ENCODE measurements around the gene ARL6IP4.

Gene ARL6IP4

DNA sequence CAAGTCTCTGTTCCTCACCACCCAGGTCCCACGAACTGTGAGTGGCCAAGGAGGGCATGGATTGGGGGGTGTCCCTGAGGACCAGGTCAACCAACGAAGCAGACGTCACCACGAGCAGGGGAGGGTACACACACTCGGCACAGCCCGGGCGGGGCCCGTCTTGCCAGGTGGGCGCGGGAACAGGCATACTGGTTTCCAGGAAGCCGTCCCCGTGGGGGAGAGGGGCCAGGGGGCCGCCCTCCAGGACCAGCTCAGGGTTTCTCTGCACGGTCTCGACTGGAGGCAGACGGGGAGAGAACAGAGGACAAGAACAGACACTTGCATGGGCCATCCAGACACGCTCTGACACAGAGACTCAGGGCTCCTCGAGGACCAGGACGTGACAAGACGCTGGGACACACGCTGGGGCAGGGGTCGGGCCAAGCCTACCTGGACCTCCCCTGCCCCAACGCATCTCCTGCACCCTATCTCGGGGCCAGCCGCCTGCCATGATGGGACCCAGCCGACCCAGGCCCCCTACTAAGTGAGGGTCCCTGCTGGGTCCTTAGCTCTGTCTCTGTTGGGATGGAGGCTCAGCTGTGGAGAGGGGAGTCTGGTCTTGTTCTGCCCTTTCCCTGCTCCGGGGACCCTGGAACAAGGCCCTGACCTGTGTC is 11.3 kb downstream of the ARL6IP4 start:
- DNase-seq = no peak

DNA sequence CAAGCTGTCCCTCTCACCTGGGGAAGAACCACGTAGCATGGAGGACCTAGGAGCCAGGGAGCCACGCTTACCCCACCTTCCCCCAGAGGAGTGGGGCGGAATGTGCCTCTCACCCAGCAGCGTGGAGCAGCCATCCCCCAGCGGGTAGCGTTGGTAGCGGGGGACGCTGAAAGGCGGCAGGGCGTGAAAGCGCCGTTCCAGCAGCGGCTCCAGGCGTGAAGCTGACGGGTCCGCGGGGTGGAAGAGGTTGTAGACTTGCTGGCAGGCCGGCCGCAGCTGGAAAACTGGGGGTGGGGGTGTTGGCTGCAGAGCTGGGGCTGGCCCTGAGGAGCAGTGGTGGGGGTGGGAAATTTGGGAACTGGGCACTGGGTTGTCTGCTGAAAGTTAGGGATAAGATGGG is 11.9 kb downstream of the ARL6IP4 start:
- DNase-seq = no peak

DNA sequence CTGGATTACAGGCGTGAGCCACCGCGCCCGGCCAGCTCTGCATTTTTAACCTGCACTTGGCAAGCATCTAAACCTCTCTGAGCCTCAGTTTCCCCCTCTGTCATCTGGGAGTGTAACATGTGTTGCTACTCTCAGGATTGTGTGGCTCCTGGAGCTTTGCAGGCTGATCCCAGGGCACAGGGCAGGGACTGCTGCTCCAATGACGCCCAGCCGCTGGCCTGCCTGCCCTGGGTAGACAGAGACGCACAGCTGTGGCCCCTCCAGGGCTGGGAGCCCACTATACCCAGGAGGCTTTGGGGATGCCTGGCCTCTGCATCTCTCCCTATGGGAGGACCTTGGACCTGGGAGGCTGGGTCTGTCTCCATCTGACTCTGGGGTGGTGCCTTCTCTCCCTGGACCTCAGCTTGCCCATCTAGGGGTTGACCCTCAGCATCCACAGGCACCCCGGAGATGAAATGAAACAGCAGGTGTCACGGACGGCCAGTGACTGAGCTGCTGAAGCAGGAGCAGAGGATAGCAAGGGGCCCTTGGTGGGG is 13.7 kb downstream of the ARL6IP4 start:
- no peak for DNase-seq

DNA sequence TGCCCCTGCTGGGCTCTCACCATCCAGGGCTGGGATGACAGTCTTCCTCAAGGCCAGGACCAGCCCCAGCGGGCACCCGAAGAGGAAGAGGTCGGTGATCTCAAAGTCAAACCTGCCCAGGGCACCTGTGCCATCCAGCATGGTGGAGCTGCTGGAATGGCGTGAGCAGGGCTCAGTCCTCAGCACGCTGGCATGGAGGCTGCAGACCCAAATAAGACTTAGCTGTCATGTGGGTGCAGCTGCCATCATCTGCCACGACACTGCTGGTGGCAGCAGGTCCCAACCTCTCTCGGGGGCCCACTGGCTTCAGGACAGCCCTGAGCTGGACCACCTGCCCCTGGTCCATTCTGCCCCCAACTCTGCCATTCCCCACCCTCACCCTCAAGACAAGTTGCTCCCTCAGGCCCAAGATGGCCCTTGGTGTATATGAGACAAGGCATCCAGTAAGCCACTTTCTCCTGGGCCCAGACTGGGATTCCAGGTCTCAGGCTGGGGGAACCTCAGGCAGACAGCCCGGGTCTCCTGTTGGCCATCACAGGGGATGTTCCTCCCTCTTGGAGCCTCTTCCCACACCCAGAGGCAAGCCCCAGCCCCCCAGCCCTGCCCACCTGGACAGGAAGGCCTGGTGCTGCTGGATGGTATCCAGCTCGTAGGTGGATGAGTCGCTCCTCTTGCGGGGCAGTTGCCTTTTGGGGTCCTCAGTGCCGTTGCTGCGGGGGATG is 14.5 kb downstream of the ARL6IP4 start:
- DNase-seq = no peak

DNA sequence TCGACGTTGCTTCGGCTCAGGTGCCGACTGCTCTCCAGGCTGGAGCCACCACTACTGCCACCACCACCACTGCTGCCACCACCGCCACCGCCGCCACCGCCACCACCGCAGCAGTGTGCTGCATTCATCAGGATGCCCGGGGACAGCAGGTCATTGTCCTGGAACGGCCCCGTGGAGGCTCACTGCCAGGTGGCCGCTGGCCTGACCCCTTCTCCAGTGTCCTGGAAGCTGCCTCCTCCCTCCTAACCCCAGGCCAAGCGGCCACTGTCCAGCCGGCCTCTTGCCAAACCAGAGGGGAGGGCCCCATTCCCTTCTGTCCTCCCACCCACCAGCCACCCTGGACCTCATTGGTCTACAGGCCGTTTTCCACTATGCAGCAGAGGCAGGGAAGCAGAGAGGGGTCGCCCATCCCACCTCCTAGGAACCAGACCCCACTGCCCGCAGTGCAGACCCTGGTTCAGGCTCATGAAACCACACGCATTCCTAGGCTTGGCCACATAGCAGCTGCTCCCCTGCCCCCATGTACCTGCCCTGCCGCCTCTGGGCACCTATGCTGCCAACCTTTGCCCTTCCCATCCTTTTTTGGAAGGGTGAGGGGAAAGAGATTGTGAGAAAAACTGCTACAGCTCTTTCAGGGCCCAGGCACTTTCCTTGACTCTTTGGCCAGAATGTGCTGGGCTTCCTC is 15.2 kb downstream of the ARL6IP4 start:
- DNase-seq = no peak

DNA sequence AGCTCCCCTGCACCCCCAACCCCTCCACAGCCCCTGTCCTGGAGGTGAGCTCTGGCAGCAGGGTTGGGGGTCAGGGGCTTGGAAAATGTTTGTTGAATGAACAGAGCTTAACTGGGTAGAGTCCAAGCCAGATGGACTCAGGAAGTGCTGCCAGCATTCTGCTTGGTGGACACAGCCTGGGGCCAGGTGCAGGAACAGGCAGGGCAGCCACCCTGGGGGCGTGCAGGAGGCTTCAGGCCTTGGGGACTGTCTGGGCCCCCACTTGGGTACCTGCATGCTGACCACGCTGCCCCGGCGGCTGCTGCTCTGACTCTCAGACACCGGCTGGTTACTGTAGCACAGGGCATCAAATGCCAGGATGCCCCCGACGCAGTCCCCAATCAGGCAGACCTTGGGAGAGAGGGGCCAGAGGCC is 15.7 kb downstream of the ARL6IP4 start:
- no peak for DNase-seq

DNA sequence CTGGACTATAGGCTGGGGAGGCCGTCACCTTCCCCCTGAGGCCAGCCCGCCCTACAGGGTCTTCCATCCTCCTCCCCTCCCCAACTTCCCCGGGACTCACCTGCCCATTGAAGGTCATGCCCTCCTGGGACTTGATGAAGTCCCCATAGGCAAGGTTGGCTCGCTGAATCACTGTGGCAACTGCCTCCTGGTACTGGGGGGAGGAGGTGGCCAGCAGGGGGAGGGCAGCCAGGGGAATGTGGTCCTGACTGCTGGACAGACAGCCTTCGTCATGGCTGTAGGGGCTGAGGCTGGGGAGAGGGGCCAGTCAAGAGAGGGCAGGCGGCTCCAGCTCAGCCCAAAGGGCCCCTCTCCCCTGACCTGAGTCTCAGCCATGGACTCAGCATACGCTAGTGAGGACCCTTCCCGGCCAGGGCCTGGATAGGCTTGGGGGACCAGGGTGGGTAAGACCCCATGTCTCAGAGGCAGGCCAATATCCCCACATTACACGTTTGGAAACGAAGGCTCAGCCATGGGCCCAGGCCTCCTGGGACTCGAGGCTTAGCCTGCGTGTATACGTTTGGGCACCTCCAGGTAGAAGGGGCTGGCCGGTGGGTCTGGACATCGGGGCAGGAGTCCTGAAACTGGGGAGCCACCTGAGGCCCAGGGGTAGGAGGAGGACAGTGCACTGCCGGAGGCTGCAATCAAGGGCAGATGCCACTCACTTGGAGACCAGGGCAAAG is 16.3 kb downstream of the ARL6IP4 start:
- no peak for DNase-seq

DNA sequence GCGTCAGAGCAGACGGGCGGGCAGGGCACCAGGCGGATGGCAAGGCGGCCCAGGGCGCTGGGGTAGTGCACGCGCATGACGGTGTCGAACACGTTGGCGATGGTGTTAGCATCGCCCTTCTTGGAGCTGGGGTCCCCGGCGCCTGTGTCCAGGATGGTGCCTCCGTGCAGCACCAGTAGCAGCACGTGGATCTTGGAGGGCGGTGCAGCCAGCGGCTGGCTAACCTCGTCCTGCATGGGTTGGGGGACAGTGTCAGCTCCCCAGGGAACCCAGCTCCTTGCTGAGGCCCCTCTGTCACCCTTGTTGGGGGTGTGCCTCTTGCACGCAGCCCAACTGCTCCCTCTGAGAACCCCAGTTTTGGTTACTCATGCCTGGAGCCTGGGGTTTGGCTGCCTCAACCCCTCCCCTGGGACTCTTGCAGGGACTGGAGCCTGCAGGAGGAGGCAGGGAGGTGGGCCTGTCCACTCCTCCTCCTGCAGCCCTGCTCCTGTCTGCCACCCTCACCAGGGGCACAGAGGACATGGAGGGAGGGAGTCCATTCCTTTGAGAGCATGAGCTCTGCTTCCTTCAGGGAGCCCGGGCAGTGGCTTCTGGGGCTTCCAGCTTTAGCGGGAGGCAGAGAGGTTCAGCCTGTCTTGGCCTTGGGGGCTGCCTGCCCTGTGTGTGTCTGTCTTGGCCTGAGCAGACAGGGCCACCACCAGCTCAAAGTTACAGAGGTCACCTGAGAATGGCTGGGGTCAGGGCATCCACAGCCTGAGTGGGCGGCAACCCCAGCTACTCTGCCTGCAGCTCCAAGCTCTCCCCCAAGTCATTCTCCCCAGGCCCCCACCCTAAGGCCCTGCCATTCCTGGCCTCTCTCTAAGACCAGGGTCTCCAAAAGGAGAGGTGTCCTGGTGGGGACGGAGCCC is 17.1 kb downstream of the ARL6IP4 start:
- no peak for DNase-seq

DNA sequence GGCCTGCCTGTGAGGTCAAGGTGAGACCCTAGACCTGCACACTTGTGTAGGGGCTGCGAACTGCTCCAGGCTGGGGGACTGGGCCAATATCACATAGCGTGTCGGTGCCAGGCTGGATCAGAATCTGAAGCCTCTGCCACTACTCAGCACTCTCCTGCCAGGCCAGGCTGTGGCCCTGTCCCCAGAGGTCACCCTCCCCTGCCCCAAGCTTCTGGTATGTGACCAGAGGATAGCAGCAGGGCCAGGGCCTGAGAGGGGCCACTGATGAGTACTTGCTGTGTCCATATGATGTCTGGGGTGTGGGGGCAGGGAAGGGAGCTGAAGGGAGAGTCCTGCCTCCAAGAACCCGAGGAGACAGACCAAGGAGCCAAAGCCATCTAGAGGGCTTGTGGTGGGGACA is 17.8 kb downstream of the ARL6IP4 start:
- DNase-seq = no peak

DNA sequence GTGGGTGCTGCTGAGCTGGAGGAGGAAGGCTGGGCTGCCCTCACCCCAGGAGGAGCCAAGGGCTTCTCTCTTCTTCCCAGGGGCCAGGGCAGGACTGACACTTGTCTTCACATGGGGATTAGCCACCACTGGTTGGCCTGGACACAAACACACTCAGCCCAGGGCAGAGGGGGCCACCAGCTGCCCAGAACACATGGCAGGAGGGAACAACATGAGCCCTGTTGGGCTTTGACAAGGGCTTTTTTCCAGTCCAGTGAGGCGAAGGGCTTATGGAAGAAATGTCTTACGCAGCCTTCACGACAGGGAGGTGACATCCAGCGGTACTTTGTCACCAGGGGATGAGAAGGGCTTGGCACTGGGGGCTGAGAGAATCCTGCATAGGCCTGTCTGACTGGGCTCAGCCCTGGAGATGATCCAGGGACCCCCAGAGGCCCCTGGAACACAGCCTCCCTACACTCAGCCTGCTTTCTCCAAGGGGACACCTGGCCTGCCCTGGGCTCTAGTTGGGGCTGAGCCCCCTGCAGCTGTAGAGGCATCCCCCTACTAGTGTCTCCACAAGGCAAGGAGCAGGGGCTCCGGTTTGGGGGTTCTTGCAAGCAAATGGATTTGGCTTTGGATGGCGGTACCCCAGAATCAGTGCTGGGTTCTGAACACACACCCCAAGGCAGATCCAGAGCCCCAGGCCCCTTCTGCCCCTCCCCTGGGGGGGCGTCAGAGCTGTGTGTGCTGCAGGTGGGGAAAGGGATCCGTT is 18.9 kb downstream of the ARL6IP4 start:
- no peak for DNase-seq

DNA sequence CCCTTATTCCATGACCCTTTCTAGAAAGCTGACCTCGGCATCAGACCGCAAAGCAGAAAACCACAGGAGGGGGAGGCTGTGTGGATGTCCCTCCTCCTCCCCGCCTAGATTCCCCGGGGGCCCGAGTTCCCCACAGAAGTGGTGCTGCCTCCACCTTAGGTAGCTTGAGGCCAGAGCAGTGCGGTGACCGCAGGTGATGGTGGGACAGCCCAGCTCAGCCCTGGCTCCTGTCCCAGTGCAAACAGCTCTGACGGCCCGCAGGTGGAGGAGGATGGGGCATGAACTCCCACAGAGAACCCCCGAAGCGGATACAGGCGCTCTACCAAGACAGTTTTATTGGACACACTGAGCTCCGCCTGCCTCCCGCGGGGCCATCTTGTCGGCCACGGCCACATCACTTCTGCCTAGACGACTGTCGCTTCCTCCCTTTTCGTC is 19.5 kb downstream of the ARL6IP4 start:
- peak; percentile 33 for DNase-seq

DNA sequence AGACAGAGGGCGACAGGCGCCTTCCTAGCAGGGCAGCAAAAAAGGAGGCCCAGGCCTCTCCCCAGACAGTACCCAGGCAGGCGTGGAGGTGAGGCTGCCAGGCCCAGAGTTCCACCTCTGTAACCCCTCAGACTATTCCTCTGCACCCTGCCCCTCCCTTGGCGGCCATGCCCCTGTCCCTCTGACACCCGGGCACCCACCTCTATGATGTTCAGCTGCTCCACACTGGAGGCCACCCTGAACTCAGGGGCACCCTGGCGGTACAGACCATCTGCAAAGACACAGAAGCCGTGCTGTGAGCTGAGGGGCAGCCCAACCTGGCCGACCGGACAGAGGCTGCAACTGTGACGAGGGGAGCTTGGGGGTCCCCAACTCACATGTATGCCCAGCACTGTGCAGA is 20.1 kb downstream of the ARL6IP4 start:
- DNase-seq = no peak

DNA sequence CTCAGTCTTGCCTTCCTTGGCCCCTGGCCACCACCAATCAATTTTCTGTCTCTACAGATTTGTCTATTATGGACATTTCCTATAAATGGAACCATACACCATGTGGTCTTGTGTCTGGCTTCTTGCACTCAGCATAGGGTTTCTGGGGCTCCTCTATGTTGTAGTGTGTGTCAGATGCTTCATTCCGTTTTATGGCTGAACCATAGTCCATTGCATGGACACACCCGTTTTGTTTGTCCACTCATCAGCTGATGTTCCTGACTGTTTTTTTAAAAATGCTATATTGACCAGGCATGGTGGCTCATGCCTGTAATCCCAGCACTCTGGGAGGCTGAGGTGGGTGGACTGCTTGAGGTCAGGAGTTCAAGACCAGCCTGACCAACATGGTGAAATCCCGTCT is 21.0 kb downstream of the ARL6IP4 start:
- DNase-seq = no peak

DNA sequence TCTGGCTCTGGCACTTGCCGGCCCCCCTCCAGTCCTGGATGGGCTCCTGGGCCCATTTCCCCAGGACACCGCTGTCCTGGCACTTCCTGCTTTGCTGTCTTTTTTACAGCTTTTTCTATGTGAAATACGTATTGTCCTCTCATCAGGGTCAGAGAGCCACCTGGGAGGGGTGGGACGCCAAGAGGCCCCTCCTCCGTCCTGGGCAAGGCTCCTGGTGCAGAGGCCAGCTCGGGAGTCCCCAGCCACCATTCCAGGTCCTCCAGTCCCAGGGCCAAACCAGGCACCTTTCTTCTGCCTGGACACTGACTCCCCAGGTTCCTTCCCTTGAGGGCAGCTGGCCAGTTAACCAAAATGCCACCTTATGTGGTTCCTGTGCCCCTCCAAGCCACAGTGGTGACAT is 22.8 kb downstream of the ARL6IP4 start:
- DNase-seq = no peak

DNA sequence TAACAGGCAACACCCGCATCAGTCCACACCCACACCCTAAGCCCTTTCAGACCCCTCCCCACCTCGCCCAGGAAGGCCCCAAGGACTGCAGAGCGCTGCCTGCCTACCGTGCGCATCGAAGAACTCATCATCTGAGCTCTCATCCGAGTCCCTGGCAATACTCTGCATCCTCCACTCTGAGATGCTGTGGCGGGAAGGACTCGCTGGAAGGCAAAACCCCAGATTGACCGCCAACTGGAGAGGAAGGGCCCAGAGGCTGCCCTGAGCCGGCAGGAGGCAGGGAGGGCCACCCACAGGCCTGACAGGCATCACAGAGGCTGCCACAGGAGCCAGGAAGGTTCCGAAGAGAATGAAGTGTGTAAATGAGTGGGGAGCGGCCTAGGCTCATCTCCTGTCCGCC is 23.8 kb downstream of the ARL6IP4 start:
- DNase-seq = no peak

DNA sequence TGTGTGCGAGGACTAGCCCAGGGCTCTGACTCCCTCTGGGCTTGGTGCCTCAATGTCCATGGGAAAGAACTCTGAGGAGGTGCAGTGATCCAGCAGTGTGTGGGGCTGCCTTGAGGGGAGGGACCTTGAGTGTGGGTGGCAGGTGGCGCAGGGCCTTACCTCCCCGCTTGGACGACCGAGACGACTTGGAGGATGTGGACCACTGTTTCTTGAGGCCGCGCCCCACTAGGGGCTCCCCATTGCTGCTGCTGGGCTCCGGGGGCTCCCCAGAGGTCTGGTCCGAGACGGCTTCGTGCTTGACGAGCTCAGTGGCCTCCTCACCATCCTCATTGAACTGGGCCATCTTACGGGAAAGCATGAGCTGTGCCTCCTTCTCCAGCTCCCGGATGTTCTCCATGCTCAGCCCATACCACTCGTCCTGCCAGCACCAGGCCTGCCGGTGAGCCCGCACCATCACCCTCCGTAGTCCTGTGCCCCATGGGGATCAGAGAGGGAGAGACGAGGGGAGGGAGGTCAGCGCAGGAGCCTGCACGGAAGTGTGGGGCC is 24.7 kb downstream of the ARL6IP4 start:
- DNase-seq = no peak

DNA sequence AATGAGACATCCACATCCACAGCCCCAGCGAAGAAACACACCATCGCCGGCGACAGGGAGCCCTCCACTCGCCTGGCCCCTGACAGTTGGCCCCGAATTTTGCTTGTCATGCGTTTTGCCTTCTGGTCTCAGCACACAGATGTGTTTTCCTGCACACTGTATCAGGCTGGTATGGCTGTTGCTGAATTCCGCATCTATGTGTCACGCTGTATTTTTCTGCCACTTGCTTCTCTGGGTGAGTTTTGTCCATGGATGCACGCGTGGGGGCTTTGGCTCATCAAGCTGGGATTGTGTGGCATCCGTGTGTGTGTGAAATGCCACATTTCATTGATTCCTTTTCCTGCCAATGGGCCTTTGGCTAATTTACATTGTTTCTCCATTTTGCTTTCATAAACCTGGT is 26.5 kb downstream of the ARL6IP4 start:
- no peak for DNase-seq

DNA sequence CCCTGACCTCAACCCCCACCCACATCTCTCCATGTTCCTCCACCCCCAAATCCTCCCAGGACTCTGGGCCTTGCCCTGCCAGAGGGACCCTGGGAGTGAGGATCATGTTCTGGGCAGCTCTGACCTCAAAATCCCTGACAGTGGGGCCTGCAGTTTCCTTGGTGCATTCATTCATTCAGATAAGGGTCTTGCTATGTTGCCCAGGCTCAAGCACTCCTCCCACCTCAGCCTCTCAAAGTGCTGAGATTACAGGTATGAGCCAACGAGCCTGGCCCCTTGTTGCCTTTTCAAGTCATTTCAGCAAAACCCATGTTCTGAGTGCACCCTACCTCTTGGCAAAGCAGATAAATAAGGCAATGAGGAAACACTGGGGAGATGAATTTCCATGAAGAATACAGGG is 29.6 kb downstream of the ARL6IP4 start:
- DNase-seq = no peak

DNA sequence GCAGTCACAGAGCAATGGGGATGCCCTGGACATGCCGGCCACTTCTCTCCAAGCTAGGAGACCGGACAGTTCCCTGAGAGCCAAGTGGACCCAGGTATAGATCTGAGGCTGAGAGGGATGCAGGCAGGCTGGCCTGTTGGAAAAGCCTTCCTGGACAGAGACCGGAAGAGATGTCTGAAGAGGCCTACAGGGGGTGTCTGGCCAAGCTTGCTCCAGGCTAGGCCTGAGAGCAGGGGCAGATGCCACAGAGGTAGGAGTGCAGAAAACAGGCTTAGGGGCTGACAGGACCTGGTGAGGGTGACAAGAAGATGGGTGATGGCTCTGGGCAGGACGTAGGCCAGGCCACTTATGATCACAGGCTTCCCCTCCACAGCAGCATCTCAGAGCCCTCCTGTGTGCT is 30.2 kb downstream of the ARL6IP4 start:
- no peak for DNase-seq

DNA sequence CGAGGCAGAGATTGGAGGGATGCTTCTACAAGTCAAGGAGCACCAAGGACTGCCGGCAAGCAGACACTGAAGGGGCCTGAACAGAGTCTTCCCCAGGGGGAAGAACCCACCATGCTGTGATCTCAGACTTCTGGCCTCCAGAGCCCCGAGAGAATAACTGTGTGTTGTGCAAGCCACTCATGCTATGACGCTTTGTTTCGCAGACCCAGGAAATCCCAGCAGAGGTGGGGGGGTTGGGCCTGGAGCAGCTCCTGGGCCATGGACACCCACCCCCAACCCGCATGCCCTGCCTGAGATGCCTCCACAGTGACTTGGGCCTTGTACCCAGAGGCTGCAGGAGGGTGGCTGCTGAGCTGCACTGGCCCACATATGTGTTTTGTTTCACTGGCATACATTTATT is 31.2 kb downstream of the ARL6IP4 start:
- DNase-seq = no peak

All from KG1 (cell line).